ENCODE measurements around the gene MDM4.

MDM4 gene

GRCh38 chr1:204513117-204513716 is 3.0 kb upstream of the MDM4 start:
- TF ChIP-seq REST (IDR thresholded peaks at IDR 0.05; ENCODE audit: insufficient read depth in 1 of 2, low read depth in 2 of 2, low read length in 2 of 2) (no peak), TAF1 (IDR thresholded peaks at IDR 0.05; ENCODE audit: borderline replicate concordance, insufficient read depth, low read length) (no peak), SIN3A (IDR thresholded peaks at IDR 0.05; ENCODE audit: borderline replicate concordance, insufficient read depth, low read length) (no peak), FOXP2 (optimal IDR thresholded peaks at IDR 0.05; ENCODE audit: borderline replicate concordance, extremely low read depth, extremely low read length, insufficient read depth) (no peak), POLR2AphosphoS5 (IDR thresholded peaks at IDR 0.05; ENCODE audit: low read depth, low read length) (no peak)

GRCh38 chr1:204514828-204515227 is 1.4 kb upstream of the MDM4 start:
- TF ChIP-seq SIN3A (IDR thresholded peaks at IDR 0.05; ENCODE audit: borderline replicate concordance, insufficient read depth, low read length): no peak

GRCh38 chr1:204520834-204521709 is 4.9 kb downstream of the MDM4 start:
- TF ChIP-seq SIN3A (IDR thresholded peaks at IDR 0.05; ENCODE audit: borderline replicate concordance, insufficient read depth, low read length): no peak
- no peak for TF ChIP-seq POLR2AphosphoS5 (IDR thresholded peaks at IDR 0.05; ENCODE audit: low read depth, low read length)
- no peak for TF ChIP-seq REST (IDR thresholded peaks at IDR 0.05; ENCODE audit: insufficient read depth in 1 of 2, low read depth in 2 of 2, low read length in 2 of 2)
- TF ChIP-seq FOXP2 (optimal IDR thresholded peaks at IDR 0.05; ENCODE audit: borderline replicate concordance, extremely low read depth, extremely low read length, insufficient read depth): no peak
- TF ChIP-seq TAF1 (IDR thresholded peaks at IDR 0.05; ENCODE audit: borderline replicate concordance, insufficient read depth, low read length): no peak

- TF ChIP-seq REST (IDR thresholded peaks at IDR 0.05; ENCODE audit: insufficient read depth in 1 of 2, low read depth in 2 of 2, low read length in 2 of 2) (no peak), SIN3A (IDR thresholded peaks at IDR 0.05; ENCODE audit: borderline replicate concordance, insufficient read depth, low read length) (no peak), TAF1 (IDR thresholded peaks at IDR 0.05; ENCODE audit: borderline replicate concordance, insufficient read depth, low read length) (no peak), FOXP2 (optimal IDR thresholded peaks at IDR 0.05; ENCODE audit: borderline replicate concordance, extremely low read depth, extremely low read length, insufficient read depth) (no peak), POLR2AphosphoS5 (IDR thresholded peaks at IDR 0.05; ENCODE audit: low read depth, low read length) (no peak)
Measured at GRCh38 chr1:204523605-204524215, 7.5 kb downstream of the MDM4 start.

GRCh38 chr1:204524986-204525385 is 8.8 kb downstream of the MDM4 start:
- no peak for TF ChIP-seq REST (IDR thresholded peaks at IDR 0.05; ENCODE audit: insufficient read depth in 1 of 2, low read depth in 2 of 2, low read length in 2 of 2)
- TF ChIP-seq POLR2AphosphoS5 (IDR thresholded peaks at IDR 0.05; ENCODE audit: low read depth, low read length): no peak
- no peak for TF ChIP-seq TAF1 (IDR thresholded peaks at IDR 0.05; ENCODE audit: borderline replicate concordance, insufficient read depth, low read length)
